WTC11 (cell line): Measurements from ENCODE around the gene UBAP2L. TPM values are rescaled to one million over a fixed set of nuclear protein-coding genes. Genes with fewer than 3 reads are reported as not detected.
"Not testable (repeated sequence)": the region's sequence is repeated elsewhere in the genome, so short reads cannot be mapped to it uniquely, and the experiment has no call there.

ENCODE experiments used
- ATAC-seq: fragments of 200-7000 bp; cut with Tn5 transposase; 2 replicates; pipeline ENCODE4 v1.10.0; 2021; ENCODE audit warnings: mild to moderate bottlenecking, moderate library complexity
- CTCF ChIA-PET: fragments of 300-600 bp; sonication (Branson Sonifier 250); formaldehyde crosslinking; loops from one replicate; lab custom pipeline; 2021; ENCODE audit warnings: antibody characterized with exemption; lab: Charles Lee
- POLR2A ChIA-PET: fragments of 350-600 bp; sonication (Branson Sonifier 250); formaldehyde crosslinking; loops from one replicate; lab custom pipeline; 2021; ENCODE audit warnings: antibody characterized with exemption; lab: Charles Lee
- DNase-seq: peaks from one replicate; pipeline ENCODE4 v3.0.0; 2021; ENCODE audit warnings: low spot score
- H3K27ac Mint-ChIP-seq: 2 replicates; pipeline ENCODE4 v1.8.0; 2021; ENCODE audit warnings: mixed read lengths
- H3K27me3 Mint-ChIP-seq: 2 replicates; pipeline ENCODE4 v1.8.0; 2021; ENCODE audit warnings: low read depth, mild to moderate bottlenecking, moderate library complexity, mixed read lengths
- H3K36me3 Mint-ChIP-seq: 2 replicates; pipeline ENCODE4 v1.8.0; 2021; ENCODE audit warnings: mixed read lengths
- H3K4me1 Mint-ChIP-seq: 2 replicates; pipeline ENCODE4 v1.8.0; 2022; ENCODE audit warnings: mixed read lengths
- H3K4me3 Mint-ChIP-seq: 2 replicates; pipeline ENCODE4 v1.8.0; 2021; ENCODE audit warnings: mild to moderate bottlenecking, moderate library complexity, mixed read lengths
- H3K9me3 Mint-ChIP-seq: 2 replicates; pipeline ENCODE4 v1.8.0; 2021; ENCODE audit warnings: mixed read lengths
- CREB1 ChIP-seq: sonication (generic); formaldehyde crosslinking; IDR thresholded peaks from 2 replicates; pipeline ENCODE4 v1.8.0; 2023; ENCODE audit warnings: mild to moderate bottlenecking, missing genetic modification reagents
- FOXK1 ChIP-seq: sonication (generic); formaldehyde crosslinking; IDR thresholded peaks from 2 replicates; pipeline ENCODE4 v1.8.0; 2022; ENCODE audit warnings: mild to moderate bottlenecking, moderate library complexity, missing genetic modification reagents
- GRHL2 ChIP-seq: fragments of 250-450 bp; sonication (Bioruptor Pico); IDR thresholded peaks from 2 replicates; pipeline ENCODE4 v1.8.0; 2022; ENCODE audit warnings: mild to moderate bottlenecking, moderate library complexity; ENCODE audit not compliant: insufficient replicate concordance, severe bottlenecking
- OVOL2 ChIP-seq: fragments of 250-450 bp; sonication (Bioruptor Pico); IDR thresholded peaks from 2 replicates; pipeline ENCODE4 v1.9.0; 2021; ENCODE audit warnings: mild to moderate bottlenecking, borderline replicate concordance
- PRRX2 ChIP-seq: fragments of 250-450 bp; sonication (Bioruptor Pico); IDR thresholded peaks from 2 replicates; pipeline ENCODE4 v1.8.0; 2021; ENCODE audit warnings: mild to moderate bottlenecking
- SMAD3 ChIP-seq: sonication (generic); formaldehyde crosslinking; IDR thresholded peaks from 2 replicates; pipeline ENCODE4 v1.8.0; 2022; ENCODE audit warnings: missing genetic modification reagents, mild to moderate bottlenecking, borderline replicate concordance
- SMAD4 ChIP-seq: sonication (generic); formaldehyde crosslinking; IDR thresholded peaks from 2 replicates; pipeline ENCODE4 v1.8.0; 2022; ENCODE audit warnings: mild to moderate bottlenecking, missing genetic modification reagents
- SOX15 ChIP-seq: fragments of 250-450 bp; sonication (Bioruptor Pico); IDR thresholded peaks from 2 replicates; pipeline ENCODE4 v1.9.0; 2021; ENCODE audit warnings: mild to moderate bottlenecking
- ZNF121 ChIP-seq: sonication (generic); formaldehyde crosslinking; IDR thresholded peaks from 2 replicates; pipeline ENCODE4 v1.8.0; 2023; ENCODE audit warnings: missing genetic modification reagents
- ZNF219 ChIP-seq: sonication (generic); formaldehyde crosslinking; IDR thresholded peaks from 2 replicates; pipeline ENCODE4 v1.8.0; 2023; ENCODE audit warnings: missing genetic modification reagents, mild to moderate bottlenecking, borderline replicate concordance
- total RNA-seq: library from RNA; stranded (reverse); gene quantifications from 3 replicates; pipeline ENCODE4 v1.2.3, GENCODE V29; 2021
- TF ChIP-seq, protein P1 (sequence below): sonication (generic); formaldehyde crosslinking; IDR thresholded peaks from 2 replicates; pipeline ENCODE4 v1.8.0; 2022; ENCODE audit warnings: mild to moderate bottlenecking, missing genetic modification reagents
- TF ChIP-seq, protein P2 (sequence below): sonication (generic); formaldehyde crosslinking; IDR thresholded peaks from 2 replicates; pipeline ENCODE4 v1.8.1; 2022; ENCODE audit warnings: mild to moderate bottlenecking, moderate library complexity, missing genetic modification reagents
- TF ChIP-seq, protein P3 (sequence below): sonication (generic); formaldehyde crosslinking; IDR thresholded peaks from 2 replicates; pipeline ENCODE4 v1.8.0; 2023; ENCODE audit warnings: missing genetic modification reagents, mild to moderate bottlenecking, borderline replicate concordance
- TF ChIP-seq, protein P4 (sequence below): fragments of 250-450 bp; sonication (Bioruptor Pico); IDR thresholded peaks from 2 replicates; pipeline ENCODE4 v1.9.0; 2021; ENCODE audit warnings: mild to moderate bottlenecking
- TF ChIP-seq, protein P5 (sequence below): sonication (generic); formaldehyde crosslinking; IDR thresholded peaks from 2 replicates; pipeline ENCODE4 v1.8.1; 2023; ENCODE audit warnings: mild to moderate bottlenecking, moderate library complexity, missing genetic modification reagents
- TF ChIP-seq, protein P6 (sequence below): sonication (generic); formaldehyde crosslinking; IDR thresholded peaks from 2 replicates; pipeline ENCODE4 v1.8.0; 2022; ENCODE audit warnings: mild to moderate bottlenecking, missing genetic modification reagents

UBAP2L gene
- total RNA-seq, 1 experiment from 2014 or later = 205 TPM

DNA sequence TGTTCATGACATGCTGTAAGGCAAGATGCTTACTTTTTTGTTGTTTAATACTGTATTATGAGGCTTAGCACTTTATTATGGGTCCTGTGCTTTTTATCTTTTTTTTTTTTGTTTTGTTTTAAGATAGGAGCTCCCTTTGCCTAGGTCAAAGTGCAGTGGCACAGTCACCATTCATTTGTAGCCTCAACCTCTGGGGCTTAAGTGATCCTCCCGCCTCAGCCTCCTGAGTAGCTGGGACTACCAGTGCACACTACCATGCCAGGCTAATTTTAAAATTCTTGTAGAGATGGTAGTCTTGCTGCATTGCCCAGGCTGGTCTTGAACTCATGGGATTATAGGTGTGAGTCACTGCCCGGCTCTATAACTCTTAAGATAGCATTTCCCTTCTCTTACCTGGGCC, 4.6 kb downstream of the UBAP2L start:
- ATAC-seq (no peak), DNase-seq (no peak)
- Mint-ChIP-seq H3K36me3 (peaks cover 64% of the 10 kb centered on the region), H3K27me3 (no peaks in the 10 kb centered on the region), H3K27ac (no peak overlapping the region), H3K4me3 (no peak overlapping the region), H3K9me3 (no peaks in the 10 kb centered on the region), H3K4me1 (peaks cover 25% of the 10 kb centered on the region)
- CTCF ChIA-PET = no interaction called here
- POLR2A ChIA-PET = no interaction called here
- TF ChIP-seq CREB1 (CRISPR knock-in tag) (no peak), PRRX2 (CRISPR knock-in tag) (no peak), OVOL2 (no peak), GRHL2 (CRISPR knock-in tag) (no peak), SMAD4 (CRISPR knock-in tag) (no peak)
- TF ChIP-seq, protein P1, sequence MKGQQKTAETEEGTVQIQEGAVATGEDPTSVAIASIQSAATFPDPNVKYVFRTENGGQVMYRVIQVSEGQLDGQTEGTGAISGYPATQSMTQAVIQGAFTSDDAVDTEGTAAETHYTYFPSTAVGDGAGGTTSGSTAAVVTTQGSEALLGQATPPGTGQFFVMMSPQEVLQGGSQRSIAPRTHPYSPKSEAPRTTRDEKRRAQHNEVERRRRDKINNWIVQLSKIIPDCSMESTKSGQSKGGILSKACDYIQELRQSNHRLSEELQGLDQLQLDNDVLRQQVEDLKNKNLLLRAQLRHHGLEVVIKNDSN = no peak
- TF ChIP-seq, protein P2, sequence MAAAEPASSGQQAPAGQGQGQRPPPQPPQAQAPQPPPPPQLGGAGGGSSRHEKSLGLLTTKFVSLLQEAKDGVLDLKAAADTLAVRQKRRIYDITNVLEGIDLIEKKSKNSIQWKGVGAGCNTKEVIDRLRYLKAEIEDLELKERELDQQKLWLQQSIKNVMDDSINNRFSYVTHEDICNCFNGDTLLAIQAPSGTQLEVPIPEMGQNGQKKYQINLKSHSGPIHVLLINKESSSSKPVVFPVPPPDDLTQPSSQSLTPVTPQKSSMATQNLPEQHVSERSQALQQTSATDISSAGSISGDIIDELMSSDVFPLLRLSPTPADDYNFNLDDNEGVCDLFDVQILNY (CRISPR knock-in tag) = no peak
- TF ChIP-seq, protein P3, sequence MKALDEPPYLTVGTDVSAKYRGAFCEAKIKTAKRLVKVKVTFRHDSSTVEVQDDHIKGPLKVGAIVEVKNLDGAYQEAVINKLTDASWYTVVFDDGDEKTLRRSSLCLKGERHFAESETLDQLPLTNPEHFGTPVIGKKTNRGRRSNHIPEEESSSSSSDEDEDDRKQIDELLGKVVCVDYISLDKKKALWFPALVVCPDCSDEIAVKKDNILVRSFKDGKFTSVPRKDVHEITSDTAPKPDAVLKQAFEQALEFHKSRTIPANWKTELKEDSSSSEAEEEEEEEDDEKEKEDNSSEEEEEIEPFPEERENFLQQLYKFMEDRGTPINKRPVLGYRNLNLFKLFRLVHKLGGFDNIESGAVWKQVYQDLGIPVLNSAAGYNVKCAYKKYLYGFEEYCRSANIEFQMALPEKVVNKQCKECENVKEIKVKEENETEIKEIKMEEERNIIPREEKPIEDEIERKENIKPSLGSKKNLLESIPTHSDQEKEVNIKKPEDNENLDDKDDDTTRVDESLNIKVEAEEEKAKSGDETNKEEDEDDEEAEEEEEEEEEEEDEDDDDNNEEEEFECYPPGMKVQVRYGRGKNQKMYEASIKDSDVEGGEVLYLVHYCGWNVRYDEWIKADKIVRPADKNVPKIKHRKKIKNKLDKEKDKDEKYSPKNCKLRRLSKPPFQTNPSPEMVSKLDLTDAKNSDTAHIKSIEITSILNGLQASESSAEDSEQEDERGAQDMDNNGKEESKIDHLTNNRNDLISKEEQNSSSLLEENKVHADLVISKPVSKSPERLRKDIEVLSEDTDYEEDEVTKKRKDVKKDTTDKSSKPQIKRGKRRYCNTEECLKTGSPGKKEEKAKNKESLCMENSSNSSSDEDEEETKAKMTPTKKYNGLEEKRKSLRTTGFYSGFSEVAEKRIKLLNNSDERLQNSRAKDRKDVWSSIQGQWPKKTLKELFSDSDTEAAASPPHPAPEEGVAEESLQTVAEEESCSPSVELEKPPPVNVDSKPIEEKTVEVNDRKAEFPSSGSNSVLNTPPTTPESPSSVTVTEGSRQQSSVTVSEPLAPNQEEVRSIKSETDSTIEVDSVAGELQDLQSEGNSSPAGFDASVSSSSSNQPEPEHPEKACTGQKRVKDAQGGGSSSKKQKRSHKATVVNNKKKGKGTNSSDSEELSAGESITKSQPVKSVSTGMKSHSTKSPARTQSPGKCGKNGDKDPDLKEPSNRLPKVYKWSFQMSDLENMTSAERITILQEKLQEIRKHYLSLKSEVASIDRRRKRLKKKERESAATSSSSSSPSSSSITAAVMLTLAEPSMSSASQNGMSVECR (CRISPR knock-in tag) = no peak
- TF ChIP-seq, protein P4, sequence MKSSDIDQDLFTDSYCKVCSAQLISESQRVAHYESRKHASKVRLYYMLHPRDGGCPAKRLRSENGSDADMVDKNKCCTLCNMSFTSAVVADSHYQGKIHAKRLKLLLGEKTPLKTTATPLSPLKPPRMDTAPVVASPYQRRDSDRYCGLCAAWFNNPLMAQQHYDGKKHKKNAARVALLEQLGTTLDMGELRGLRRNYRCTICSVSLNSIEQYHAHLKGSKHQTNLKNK = no peak

DNA sequence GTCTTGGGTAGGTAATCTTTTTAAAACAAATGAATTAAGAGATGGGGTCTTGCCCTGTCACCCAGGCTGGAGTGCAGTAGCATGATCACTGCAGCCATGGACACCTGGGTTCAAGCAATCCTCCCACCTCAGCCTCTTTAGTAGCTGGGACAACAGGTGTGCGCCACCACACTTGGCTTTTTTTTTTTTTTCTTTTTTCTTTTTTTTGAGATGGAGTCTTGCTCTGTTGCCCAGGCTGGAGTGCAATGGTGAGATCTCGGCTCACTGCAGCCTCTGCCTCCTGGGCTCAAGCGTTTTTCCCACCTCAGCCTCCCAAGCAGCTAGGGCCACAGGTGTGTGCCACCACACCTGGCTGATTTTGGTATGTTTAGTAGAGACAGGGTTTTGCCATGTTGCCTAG, 10.4 kb downstream of the UBAP2L start:
- DNase-seq, H3K4me3 Mint-ChIP-seq, H3K9me3 Mint-ChIP-seq, H3K4me1 Mint-ChIP-seq, H3K27ac Mint-ChIP-seq, CTCF ChIA-PET, ATAC-seq, H3K27me3 Mint-ChIP-seq: not testable (repeated sequence)
- peaks cover 90% of the 10 kb centered on the region for H3K36me3 Mint-ChIP-seq
- POLR2A ChIA-PET = interaction anchor here (0.7 kb wide), 1 partner anchor 18 kb away, joined by 4 read pairs; no protein-coding TSS in a partner anchor

DNA sequence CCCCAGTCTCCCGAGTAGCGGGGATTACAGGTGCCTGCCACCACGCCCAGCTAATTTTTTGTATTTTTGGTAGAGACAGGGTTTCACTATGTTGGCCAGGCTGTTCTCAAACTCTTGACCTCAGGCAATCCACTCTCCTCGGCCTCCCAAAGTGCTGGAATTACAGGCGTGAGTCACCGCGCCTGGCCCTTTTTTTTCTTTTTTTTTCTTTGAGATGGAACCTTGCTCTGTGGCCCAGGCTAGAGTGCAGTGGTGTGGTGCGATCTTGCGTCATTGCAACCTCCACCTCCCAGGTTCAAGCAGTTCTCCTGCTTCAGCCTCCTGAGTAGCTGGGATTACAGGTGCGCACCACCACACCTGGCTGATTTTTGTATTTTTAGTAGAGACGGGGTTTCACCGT, 12.4 kb downstream of the UBAP2L start:
- CTCF ChIA-PET, H3K9me3 Mint-ChIP-seq, ATAC-seq, H3K4me3 Mint-ChIP-seq, POLR2A ChIA-PET, H3K27ac Mint-ChIP-seq, H3K4me1 Mint-ChIP-seq, DNase-seq, H3K27me3 Mint-ChIP-seq: not testable (repeated sequence)
- TF ChIP-seq ZNF121 (CRISPR knock-in tag) = 0 out of 2 replicates have a peak, but pooled peaks have one; percentile 20
- peaks cover 90% of the 10 kb centered on the region for H3K36me3 Mint-ChIP-seq

DNA sequence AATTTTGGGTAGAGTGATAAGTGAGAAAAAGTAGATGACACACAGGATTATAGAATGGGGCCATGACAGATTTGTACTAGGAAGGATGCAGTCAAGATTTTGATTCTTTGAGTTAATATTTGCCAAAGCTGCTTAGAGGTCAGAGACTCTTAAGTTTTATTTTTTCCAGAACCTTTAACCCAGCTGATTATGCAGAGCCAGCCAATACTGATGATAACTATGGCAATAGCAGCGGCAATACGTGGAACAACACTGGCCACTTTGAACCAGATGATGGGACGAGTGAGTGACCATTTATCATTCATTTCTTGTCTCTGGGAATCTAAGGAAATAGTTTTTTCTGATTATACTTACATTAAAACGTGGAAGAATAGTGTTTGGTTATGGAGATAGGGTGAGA, 16.1 kb downstream of the UBAP2L start:
- ChIA-PET CTCF (no interaction called here), POLR2A (no interaction called here)
- ATAC-seq = no peak
- Mint-ChIP-seq H3K36me3 (peaks cover 88% of the 10 kb centered on the region), H3K4me3 (no peak overlapping the region), H3K4me1 (no peaks in the 10 kb centered on the region), H3K27me3 (no peaks in the 10 kb centered on the region), H3K27ac (no peak overlapping the region), H3K9me3 (no peaks in the 10 kb centered on the region)
- no peak for DNase-seq
- TF ChIP-seq, protein P3 (CRISPR knock-in tag) = no peak
- TF ChIP-seq ZNF219 = no peak
- TF ChIP-seq, protein P5, sequence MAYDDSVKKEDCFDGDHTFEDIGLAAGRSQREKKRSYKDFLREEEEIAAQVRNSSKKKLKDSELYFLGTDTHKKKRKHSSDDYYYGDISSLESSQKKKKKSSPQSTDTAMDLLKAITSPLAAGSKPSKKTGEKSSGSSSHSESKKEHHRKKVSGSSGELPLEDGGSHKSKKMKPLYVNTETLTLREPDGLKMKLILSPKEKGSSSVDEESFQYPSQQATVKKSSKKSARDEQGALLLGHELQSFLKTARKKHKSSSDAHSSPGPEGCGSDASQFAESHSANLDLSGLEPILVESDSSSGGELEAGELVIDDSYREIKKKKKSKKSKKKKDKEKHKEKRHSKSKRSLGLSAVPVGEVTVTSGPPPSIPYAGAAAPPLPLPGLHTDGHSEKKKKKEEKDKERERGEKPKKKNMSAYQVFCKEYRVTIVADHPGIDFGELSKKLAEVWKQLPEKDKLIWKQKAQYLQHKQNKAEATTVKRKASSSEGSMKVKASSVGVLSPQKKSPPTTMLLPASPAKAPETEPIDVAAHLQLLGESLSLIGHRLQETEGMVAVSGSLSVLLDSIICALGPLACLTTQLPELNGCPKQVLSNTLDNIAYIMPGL = no peak
- TF ChIP-seq SOX15 = no peak
- no peak for TF ChIP-seq SMAD3
- TF ChIP-seq FOXK1 = no peak
- TF ChIP-seq, protein P6, sequence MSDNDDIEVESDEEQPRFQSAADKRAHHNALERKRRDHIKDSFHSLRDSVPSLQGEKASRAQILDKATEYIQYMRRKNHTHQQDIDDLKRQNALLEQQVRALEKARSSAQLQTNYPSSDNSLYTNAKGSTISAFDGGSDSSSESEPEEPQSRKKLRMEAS = no peak
